ENCODE data around the gene PIK3R6. TPM values are rescaled to one million over a fixed set of nuclear protein-coding genes. Genes with fewer than 3 reads are reported as not detected.

The PIK3R6 gene
- total RNA-seq, 1 experiment from 2014 or later = not detected

GRCh38 chr17:8830141-8830540 is 37.3 kb downstream of the PIK3R6 start:
- Histone ChIP-seq H3T11ph (ENCODE audit: low read length) (no peak overlapping the region), H2BK20ac (ENCODE audit: low read depth, low read length, poor library complexity, severe bottlenecking) (no peak overlapping the region), H2BK15ac (ENCODE audit: low read depth, low read length) (no peak overlapping the region), H3K79me1 (ENCODE audit: insufficient read depth, low read depth, low read length, poor library complexity, severe bottlenecking) (no peaks in the 10 kb centered on the region), H3K56ac (ENCODE audit: insufficient read length, low read depth, low read length) (no peak overlapping the region), H3K4ac (ENCODE audit: low read depth, low read length) (no peak overlapping the region), H3K79me2 (ENCODE audit: insufficient read depth, low read length) (no peaks in the 10 kb centered on the region), H2BK12ac (ENCODE audit: insufficient read length, low read depth, low read length) (no peak overlapping the region), H3K4me2 (ENCODE audit: insufficient read depth, insufficient read length, low read length) (no peak overlapping the region), H3K14ac (ENCODE audit: insufficient read depth, low read length) (no peak overlapping the region), H3K9ac (ENCODE audit: extremely low read depth, insufficient read length, low read length) (no peak overlapping the region), H3K23ac (ENCODE audit: insufficient read length, low read depth, low read length) (no peak overlapping the region), H4K20me1 (ENCODE audit: control insufficient read depth, insufficient read depth, insufficient read length) (no peaks in the 10 kb centered on the region), H2BK120ac (ENCODE audit: low read depth, low read length, poor library complexity, severe bottlenecking) (no peak overlapping the region), H4K8ac (replicated peaks; ENCODE audit: insufficient read length, low read depth, low read length) (no peak overlapping the region), H3K27ac (ENCODE audit: insufficient read length, low read depth, low read length) (no peak overlapping the region), H4K5ac (ENCODE audit: insufficient read length, low read depth, low read length) (no peak overlapping the region), H3K4me1 (ENCODE audit: insufficient read depth, low read length) (no peaks in the 10 kb centered on the region), H3K18ac (ENCODE audit: insufficient read length, low read depth, low read length) (no peak overlapping the region), H2BK5ac (ENCODE audit: insufficient read length, low read length) (no peak overlapping the region), H3K9me3 (ENCODE audit: control insufficient read depth, low read depth, low read length) (no peaks in the 10 kb centered on the region), H4K91ac (ENCODE audit: insufficient read length, low read depth, low read length) (no peak overlapping the region), H3K27me3 (ENCODE audit: insufficient read depth, low read length) (no peaks in the 10 kb centered on the region), H2AFZ (ENCODE audit: low read length) (no peak overlapping the region), H3K23me2 (ENCODE audit: insufficient read length, low read depth, low read length, poor library complexity, severe bottlenecking) (no peaks in the 10 kb centered on the region), H2AK5ac (ENCODE audit: insufficient read length, low read length) (no peak overlapping the region)
- DNase-seq = no peak
- no peak overlapping the region for H3K4me3 Mint-ChIP-seq
- no peak for TF ChIP-seq CTCF (conservative IDR thresholded peaks at IDR 0.05)
- WGBS (ENCODE audit: extremely low coverage, insufficient read length, low lambda C conversion rate) = no CpG with 5 or more reads among the region's 10 CpGs
- no peaks in the 10 kb centered on the region for H3K36me3 Mint-ChIP-seq (ENCODE audit: insufficient read depth in 1 of 3, low read depth in 3 of 3)
- H3K27me3 Mint-ChIP-seq (ENCODE audit: low read depth) = peaks cover 7% of the 10 kb centered on the region
- H3K27ac Mint-ChIP-seq = no peak overlapping the region
- H3K4me1 Mint-ChIP-seq = peaks cover 4 to 11% of the 10 kb centered on the region in 2 experiments; a peak in 3 of 4 replicates
- H3K9me3 Mint-ChIP-seq = no peaks in the 10 kb centered on the region
